Spleen (tissue), 7 donors: ENCODE results near the gene PAPPA.

Source experiments
- CTCF ChIP-seq, 11 experiments: fragments of 200-600 bp in 7 of 11; fragments of 450-650 bp in 4 of 11; sonication (generic) in 4 of 11; IDR thresholded peaks in 8 of 11; conservative IDR thresholded peaks in 3 of 11; 1 replicate in 7 of 11; 2 replicates in 4 of 11; pipeline versions ENCODE4 v1.4.0 to v1.8.0; 2016 to 2021; ENCODE audit warnings: antibody characterized with exemption in 11 of 11, inconsistent platforms in 4 of 11, mild to moderate bottlenecking in 1 of 11
- POLR2A ChIP-seq, 3 donors: fragments of 450-650 bp; IDR thresholded peaks; one replicate each; pipeline ENCODE4 v1.5.1; 2017; ENCODE audit warnings: antibody characterized with exemption in 3 of 3, mild to moderate bottlenecking in 1 of 3
- POLR2AphosphoS5 ChIP-seq, 3 donors: sonication (generic); formaldehyde crosslinking; IDR thresholded peaks; one replicate each; pipeline ENCODE4 v1.5.1; 2017; ENCODE audit warnings: antibody characterized with exemption in 3 of 3
- donor health status: DM: no; HTN: no; CAD: no; lungs with moderate emphysema.
- donor health status: DM: no; HTN: no; CAD: no.
- donor health status: DM: no; HTN: no; CAD: no.

GRCh38 chr9:116308076-116308475, 154.5 kb downstream of the PAPPA start:
- TF ChIP-seq CTCF (IDR thresholded peaks at IDR 0.05 in 8 of 11, conservative IDR thresholded peaks at IDR 0.05 in 3 of 11) (no peak), POLR2AphosphoS5 (IDR thresholded peaks at IDR 0.05) (no peak), POLR2A (IDR thresholded peaks at IDR 0.05) (no peak)
